Measurements from ENCODE around the gene PTPRK. TPM values are rescaled to one million over a fixed set of nuclear protein-coding genes. Genes with fewer than 3 reads are reported as not detected.

PTPRK gene
- total RNA-seq, 2 donors from 2014 or later: 60.6 to 121 TPM

GRCh38 chr6:128068119-128068479 lies 452.3 kb downstream of the PTPRK start:
- TF ChIP-seq CTCF (IDR thresholded peaks at IDR 0.05): no peak
- no peak for TF ChIP-seq POLR2A (IDR thresholded peaks at IDR 0.05)
- peaks cover 12% of the 10 kb centered on the region for H3K4me1 ChIP-seq
- no peaks in the 10 kb centered on the region for H3K27me3 ChIP-seq
- DNase-seq (no peak), ATAC-seq (no peak)
- H3K4me3 ChIP-seq: no peak overlapping the region
- H3K36me3 ChIP-seq (replicated peaks in 1 of 2; ENCODE audit: insufficient read depth in 1 of 2, low read depth in 2 of 2): peaks cover 0 to 3% of the 10 kb centered on the region in 2 donors
- H3K9me3 ChIP-seq: no peaks in the 10 kb centered on the region
- intact Hi-C loops (cut with DNase I): no loop called here
- WGBS, 2 donors: 85 to 96% methylated on average over 5 of the region's 5 CpGs
- no peak overlapping the region for H3K27ac ChIP-seq

- H3K36me3 ChIP-seq (replicated peaks in 1 of 2; ENCODE audit: insufficient read depth in 1 of 2, low read depth in 2 of 2): peaks cover 0 to 3% of the 10 kb centered on the region in 2 donors
- WGBS, 2 donors: 94 to 96% methylated on average over 11 of the region's 11 CpGs
- H3K4me1 ChIP-seq: peaks cover 18% of the 10 kb centered on the region
- no peak overlapping the region for H3K4me3 ChIP-seq
- intact Hi-C loops (cut with DNase I): no loop called here
- no peaks in the 10 kb centered on the region for H3K9me3 ChIP-seq
- ATAC-seq (no peak), DNase-seq (no peak)
- TF ChIP-seq CTCF (IDR thresholded peaks at IDR 0.05): no peak
- no peak for TF ChIP-seq POLR2A (IDR thresholded peaks at IDR 0.05)
- no peaks in the 10 kb centered on the region for H3K27me3 ChIP-seq
- H3K27ac ChIP-seq: no peak overlapping the region
Observed at GRCh38 chr6:128067446-128068118, 452.8 kb downstream of the PTPRK start.

GRCh38 chr6:128065072-128065471 lies 455.3 kb downstream of the PTPRK start:
- Histone ChIP-seq H3K27me3 (no peaks in the 10 kb centered on the region), H3K4me1 (peaks cover 18% of the 10 kb centered on the region), H3K9me3 (no peaks in the 10 kb centered on the region), H3K27ac (no peak overlapping the region), H3K36me3 (replicated peaks in 1 of 2; ENCODE audit: insufficient read depth in 1 of 2, low read depth in 2 of 2) (peaks cover 0 to 3% of the 10 kb centered on the region in 2 donors), H3K4me3 (no peak overlapping the region)
- DNase-seq (no peak), ATAC-seq (no peak)
- TF ChIP-seq POLR2A (IDR thresholded peaks at IDR 0.05): no peak
- TF ChIP-seq CTCF (IDR thresholded peaks at IDR 0.05): no peak
- 85 to 91% methylated on average over 3 of the region's 3 CpGs for WGBS, 2 donors
- intact Hi-C loops (cut with DNase I): no loop called here

GRCh38 chr6:128064540-128064895 lies 455.9 kb downstream of the PTPRK start:
- WGBS, 2 donors: 92 to 98% methylated on average over 2 of the region's 2 CpGs
- intact Hi-C loops (cut with DNase I): no loop called here
- TF ChIP-seq POLR2A (IDR thresholded peaks at IDR 0.05): no peak
- TF ChIP-seq CTCF (IDR thresholded peaks at IDR 0.05): no peak
- Histone ChIP-seq H3K27me3 (no peaks in the 10 kb centered on the region), H3K36me3 (replicated peaks in 1 of 2; ENCODE audit: insufficient read depth in 1 of 2, low read depth in 2 of 2) (peaks cover 0 to 3% of the 10 kb centered on the region in 2 donors), H3K4me1 (peaks cover 18% of the 10 kb centered on the region), H3K27ac (no peak overlapping the region), H3K4me3 (no peak overlapping the region), H3K9me3 (no peaks in the 10 kb centered on the region)
- DNase-seq (no peak), ATAC-seq (no peak)
